Caco-2 (cell line): ENCODE results near the gene CAPZA2. TPM values are rescaled to one million over a fixed set of nuclear protein-coding genes. Genes with fewer than 3 reads are reported as not detected.

Source experiments
- BruUV-seq: library from RNA; stranded (reverse); fragments of 400-500 nt; replicated peaks from 2 replicates; lab custom pipeline; 2021; lab: Mats Ljungman, UMichigan
- CTCF ChIA-PET: fragments of 300-600 bp; sonication (Branson Sonifier 250); formaldehyde crosslinking; loops from one replicate; lab custom pipeline; 2022; ENCODE audit warnings: antibody characterized with exemption; lab: Charles Lee
- POLR2A ChIA-PET: fragments of 300-600 bp; sonication (Branson Sonifier 250); formaldehyde crosslinking; loops from one replicate; lab custom pipeline; 2022; ENCODE audit warnings: antibody characterized with exemption; lab: Charles Lee
- DNase-seq, 2 experiments: peaks; one replicate each; pipeline versions ENCODE4 v3.0.0 to v3.0.0-alpha.2; 2020 to 2022
- H3K27me3 ChIP-seq: replicated peaks from 2 replicates; pipeline ENCODE4 v1.6.0; 2011; ENCODE audit warnings: low read length; ENCODE audit not compliant: control insufficient read depth, insufficient read depth
- H3K36me3 ChIP-seq: 2 replicates; pipeline ENCODE4 v1.5.1; 2011; ENCODE audit warnings: low read length; ENCODE audit not compliant: control insufficient read depth, insufficient read depth
- H3K4me1 ChIP-seq: fragments of 250-450 bp; sonication (Bioruptor Pico); 2 replicates; pipeline ENCODE4 v1.5.1; 2020; ENCODE audit warnings: mild to moderate bottlenecking
- H3K4me3 ChIP-seq: 2 replicates; pipeline ENCODE4 v1.5.1; 2011; ENCODE audit warnings: low read depth, mild to moderate bottlenecking, control low read depth, low read length
- H3K9me3 ChIP-seq: fragments of 250-450 bp; sonication (Bioruptor Pico); 2 replicates; pipeline ENCODE4 v1.5.1; 2020; ENCODE audit warnings: mild to moderate bottlenecking, moderate library complexity
- H3K27ac Mint-ChIP-seq: one replicate; pipeline ENCODE4 v1.8.0; 2022; ENCODE audit warnings: mixed read lengths; ENCODE audit not compliant: unreplicated experiment
- H3K27me3 Mint-ChIP-seq: one replicate; pipeline ENCODE4 v1.8.0; 2022; ENCODE audit warnings: mixed read lengths; ENCODE audit not compliant: insufficient read depth, unreplicated experiment
- H3K36me3 Mint-ChIP-seq: one replicate; pipeline ENCODE4 v1.8.0; 2022; ENCODE audit warnings: mild to moderate bottlenecking, mixed read lengths; ENCODE audit not compliant: insufficient read depth, unreplicated experiment
- H3K4me1 Mint-ChIP-seq: one replicate; pipeline ENCODE4 v1.8.0; 2022; ENCODE audit warnings: low read depth, mixed read lengths; ENCODE audit not compliant: unreplicated experiment
- H3K4me3 Mint-ChIP-seq: one replicate; pipeline ENCODE4 v1.8.0; 2022; ENCODE audit warnings: mild to moderate bottlenecking, moderate library complexity, mixed read lengths; ENCODE audit not compliant: unreplicated experiment
- H3K9me3 Mint-ChIP-seq: one replicate; pipeline ENCODE4 v1.8.0; 2022; ENCODE audit warnings: mixed read lengths; ENCODE audit not compliant: unreplicated experiment
- intact Hi-C: fragments of 100-400 bp; cut with micrococcal nuclease; formaldehyde crosslinking; loops from one replicate; pipeline ENCODE4 v1.10.0; 2022; ENCODE audit not compliant: unreplicated experiment
- total RNA-seq: library from RNA; stranded (reverse); gene quantifications from 2 replicates; pipeline ENCODE4 v1.2.3, GENCODE V29; 2022
- TF ChIP-seq, protein P1 (sequence below), 2 experiments: fragments of 200-600 bp in 1 of 2; IDR thresholded peaks; 1 replicate in 1 of 2; 2 replicates in 1 of 2; pipeline versions ENCODE4 v1.5.1 to v1.8.0; 2011 to 2022; ENCODE audit warnings: antibody characterized with exemption in 1 of 2, control low read depth in 1 of 2, inconsistent platforms in 1 of 2, low read depth in 1 of 2, low read length in 1 of 2, mild to moderate bottlenecking in 1 of 2, moderate library complexity in 1 of 2; ENCODE audit not compliant: insufficient read depth in 1 of 2, severe bottlenecking in 1 of 2, unreplicated experiment in 1 of 2

Gene CAPZA2
- total RNA-seq, 1 experiment from 2014 or later = 271 TPM

GRCh38 chr7:116963234-116963633 lies 100.8 kb downstream of the CAPZA2 start:
- POLR2A ChIA-PET = no interaction called here
- intact Hi-C loops = no loop called here
- Histone ChIP-seq H3K36me3 (no peaks in the 10 kb centered on the region), H3K4me3 (no peak overlapping the region), H3K9me3 (no peaks in the 10 kb centered on the region), H3K27me3 (no peaks in the 10 kb centered on the region), H3K4me1 (no peaks in the 10 kb centered on the region)
- CTCF ChIA-PET = no interaction called here
- DNase-seq = no peak
- Mint-ChIP-seq H3K27me3 (no peaks in the 10 kb centered on the region), H3K4me3 (no peak overlapping the region), H3K9me3 (no peaks in the 10 kb centered on the region), H3K27ac (no peak overlapping the region), H3K36me3 (no peaks in the 10 kb centered on the region), H3K4me1 (peaks cover under 1% of the 10 kb centered on the region)
- TF ChIP-seq, protein P1, sequence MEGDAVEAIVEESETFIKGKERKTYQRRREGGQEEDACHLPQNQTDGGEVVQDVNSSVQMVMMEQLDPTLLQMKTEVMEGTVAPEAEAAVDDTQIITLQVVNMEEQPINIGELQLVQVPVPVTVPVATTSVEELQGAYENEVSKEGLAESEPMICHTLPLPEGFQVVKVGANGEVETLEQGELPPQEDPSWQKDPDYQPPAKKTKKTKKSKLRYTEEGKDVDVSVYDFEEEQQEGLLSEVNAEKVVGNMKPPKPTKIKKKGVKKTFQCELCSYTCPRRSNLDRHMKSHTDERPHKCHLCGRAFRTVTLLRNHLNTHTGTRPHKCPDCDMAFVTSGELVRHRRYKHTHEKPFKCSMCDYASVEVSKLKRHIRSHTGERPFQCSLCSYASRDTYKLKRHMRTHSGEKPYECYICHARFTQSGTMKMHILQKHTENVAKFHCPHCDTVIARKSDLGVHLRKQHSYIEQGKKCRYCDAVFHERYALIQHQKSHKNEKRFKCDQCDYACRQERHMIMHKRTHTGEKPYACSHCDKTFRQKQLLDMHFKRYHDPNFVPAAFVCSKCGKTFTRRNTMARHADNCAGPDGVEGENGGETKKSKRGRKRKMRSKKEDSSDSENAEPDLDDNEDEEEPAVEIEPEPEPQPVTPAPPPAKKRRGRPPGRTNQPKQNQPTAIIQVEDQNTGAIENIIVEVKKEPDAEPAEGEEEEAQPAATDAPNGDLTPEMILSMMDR (IDR thresholded peaks at IDR 0.05; ENCODE audit: insufficient read depth in 1 of 2, low read depth in 1 of 2, low read length in 1 of 2, severe bottlenecking in 1 of 2, unreplicated experiment in 1 of 2) = no peak
- BruUV-seq = no TSS peak

GRCh38 chr7:116966601-116967000 lies 104.2 kb downstream of the CAPZA2 start:
- no peak for DNase-seq
- Mint-ChIP-seq H3K4me1 (peaks cover 7% of the 10 kb centered on the region), H3K4me3 (no peak overlapping the region), H3K36me3 (no peaks in the 10 kb centered on the region), H3K27me3 (no peaks in the 10 kb centered on the region), H3K27ac (no peak overlapping the region), H3K9me3 (no peaks in the 10 kb centered on the region)
- no peaks in the 10 kb centered on the region for H3K4me1 ChIP-seq
- no peaks in the 10 kb centered on the region for H3K36me3 ChIP-seq
- no peaks in the 10 kb centered on the region for H3K27me3 ChIP-seq
- no peak overlapping the region for H3K4me3 ChIP-seq
- TF ChIP-seq, protein P1 (IDR thresholded peaks at IDR 0.05; ENCODE audit: insufficient read depth in 1 of 2, low read depth in 1 of 2, low read length in 1 of 2, severe bottlenecking in 1 of 2, unreplicated experiment in 1 of 2) = no peak
- BruUV-seq = no TSS peak
- H3K9me3 ChIP-seq = no peaks in the 10 kb centered on the region
- ChIA-PET POLR2A (no interaction called here), CTCF (no interaction called here)
- intact Hi-C loops = no loop called here

DNA sequence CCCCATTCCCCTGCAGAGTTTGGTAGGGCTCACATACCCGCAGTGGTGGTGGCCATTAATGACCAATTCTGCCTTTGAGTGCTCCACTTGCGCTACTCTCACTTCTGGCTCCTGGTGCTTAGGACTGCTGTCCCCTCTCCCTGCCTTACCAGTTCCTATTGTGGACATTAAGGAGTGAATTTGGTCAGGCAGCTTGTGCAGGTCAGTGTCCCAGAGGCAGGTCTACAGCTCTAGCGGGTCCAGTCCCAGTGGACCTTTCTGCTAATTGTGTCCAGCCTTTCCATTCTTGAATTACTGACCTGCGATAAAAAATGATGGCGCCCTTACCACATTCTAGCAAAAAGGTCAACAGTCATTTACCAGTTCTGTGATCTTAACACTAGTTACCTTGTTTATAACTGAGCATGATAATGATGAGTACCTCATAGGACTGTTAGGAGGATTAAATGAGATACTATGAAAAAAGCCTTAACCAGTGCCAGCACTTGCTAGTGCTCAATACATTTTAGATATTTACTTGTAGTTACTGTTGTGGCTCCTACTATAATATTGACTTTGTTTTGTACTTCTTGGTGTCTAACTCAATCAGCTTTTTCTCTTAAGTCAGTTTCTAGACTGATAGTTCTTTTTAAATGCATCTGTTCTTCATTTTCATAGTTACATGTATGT lies 105.0 kb downstream of the CAPZA2 start:
- no TSS peak for BruUV-seq
- H3K4me1 ChIP-seq = no peaks in the 10 kb centered on the region
- no peaks in the 10 kb centered on the region for H3K36me3 Mint-ChIP-seq
- no peak overlapping the region for H3K4me3 ChIP-seq
- no peaks in the 10 kb centered on the region for H3K36me3 ChIP-seq
- TF ChIP-seq, protein P1 (IDR thresholded peaks at IDR 0.05; ENCODE audit: insufficient read depth in 1 of 2, low read depth in 1 of 2, low read length in 1 of 2, severe bottlenecking in 1 of 2, unreplicated experiment in 1 of 2) = no peak
- H3K27ac Mint-ChIP-seq = no peak overlapping the region
- intact Hi-C loops = no loop called here
- no peak for DNase-seq
- ChIA-PET CTCF (no interaction called here), POLR2A (no interaction called here)
- no peaks in the 10 kb centered on the region for H3K27me3 Mint-ChIP-seq
- H3K4me1 Mint-ChIP-seq = peaks cover 11% of the 10 kb centered on the region
- H3K9me3 Mint-ChIP-seq = no peaks in the 10 kb centered on the region
- H3K9me3 ChIP-seq = no peaks in the 10 kb centered on the region
- no peak overlapping the region for H3K4me3 Mint-ChIP-seq
- H3K27me3 ChIP-seq = no peaks in the 10 kb centered on the region
